Type B pancreatic cell (in vitro differentiated cells): ENCODE measurements around the gene PIK3IP1. TPM values are rescaled to one million over a fixed set of nuclear protein-coding genes. Genes with fewer than 3 reads are reported as not detected.
A peak's percentile ranks its signal among the peaks of the same experiment; 100 is the strongest.

ENCODE experiments used
- DNase-seq: peaks from one replicate; pipeline ENCODE4 v3.0.0; 2021; ENCODE audit warnings: mixed read lengths; ENCODE audit not compliant: unreplicated experiment; ENCODE audit errors: extremely low spot score
- H3K27ac Mint-ChIP-seq: 2 replicates; pipeline ENCODE4 v1.8.0; 2021; ENCODE audit warnings: mild to moderate bottlenecking, mixed read lengths
- H3K27me3 Mint-ChIP-seq: 2 replicates; pipeline ENCODE4 v1.8.0; 2021; ENCODE audit warnings: mixed read lengths
- H3K36me3 Mint-ChIP-seq: 2 replicates; pipeline ENCODE4 v1.8.0; 2021; ENCODE audit warnings: mixed read lengths
- H3K4me1 Mint-ChIP-seq: one replicate; pipeline ENCODE4 v1.8.0; 2021; ENCODE audit warnings: mixed read lengths; ENCODE audit not compliant: unreplicated experiment
- H3K4me3 Mint-ChIP-seq: 2 replicates; pipeline ENCODE4 v1.8.0; 2021; ENCODE audit warnings: mild to moderate bottlenecking, mixed read lengths
- H3K9me3 Mint-ChIP-seq: 2 replicates; pipeline ENCODE4 v1.8.0; 2021; ENCODE audit warnings: mixed read lengths
- CTCF ChIP-seq: fragments of 200-600 bp; sonication (generic); conservative IDR thresholded peaks from 2 replicates; pipeline ENCODE4 v1.5.0; 2021; ENCODE audit warnings: antibody characterized with exemption, mild to moderate bottlenecking
- total RNA-seq: library from RNA; stranded (reverse); gene quantifications from 2 replicates; pipeline ENCODE4 v1.2.1, GENCODE V29; 2021; ENCODE audit warnings: low replicate concordance

The PIK3IP1 gene
- total RNA-seq, 1 donor from 2014 or later = 21.0 TPM

DNA sequence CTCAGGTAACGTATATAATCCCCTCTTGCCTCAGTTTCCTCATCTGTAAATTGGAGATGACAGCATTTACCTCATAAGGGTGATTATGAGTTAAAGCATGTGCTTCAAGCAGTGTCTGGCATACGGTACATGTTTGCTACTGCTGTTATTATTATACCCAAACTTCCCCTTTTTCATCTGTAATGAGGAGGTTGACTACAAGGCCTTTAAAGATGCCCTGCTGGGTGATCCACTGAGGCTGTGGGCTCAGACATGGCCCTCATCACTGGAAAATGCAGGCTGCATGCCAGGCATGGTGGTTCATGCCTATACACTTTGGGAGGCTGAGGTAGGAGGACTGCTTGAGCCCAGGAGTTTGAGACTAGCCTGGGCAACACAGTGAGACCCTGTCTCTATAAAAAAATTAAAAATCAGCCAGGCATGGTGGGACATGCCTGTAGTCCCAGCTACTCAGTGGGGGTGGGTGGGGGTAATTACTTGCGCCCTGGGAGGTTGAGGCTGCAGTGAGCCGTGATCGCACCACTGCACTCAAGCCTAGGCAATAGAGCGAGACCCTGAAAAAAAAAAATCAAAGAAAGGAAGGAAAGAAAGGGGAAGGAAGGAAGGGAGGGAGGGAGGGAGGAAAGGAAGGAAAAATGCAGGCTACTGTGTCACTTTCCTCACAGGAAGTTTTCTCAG lies 4.3 kb downstream of the PIK3IP1 start:
- TF ChIP-seq CTCF = no peak
- no peak overlapping the region for H3K27ac Mint-ChIP-seq
- peaks cover 32% of the 10 kb centered on the region for H3K4me1 Mint-ChIP-seq
- H3K36me3 Mint-ChIP-seq = peaks cover 4% of the 10 kb centered on the region
- no peak overlapping the region for H3K4me3 Mint-ChIP-seq
- H3K9me3 Mint-ChIP-seq = no peaks in the 10 kb centered on the region
- no peak for DNase-seq
- H3K27me3 Mint-ChIP-seq = no peaks in the 10 kb centered on the region

- Mint-ChIP-seq H3K36me3 (peaks cover 4% of the 10 kb centered on the region), H3K9me3 (no peaks in the 10 kb centered on the region), H3K4me1 (peaks cover 22% of the 10 kb centered on the region), H3K4me3 (no peak overlapping the region), H3K27me3 (no peaks in the 10 kb centered on the region), H3K27ac (no peak overlapping the region)
- DNase-seq = no peak
- no peak for TF ChIP-seq CTCF
These were observed 5.7 kb downstream of the PIK3IP1 start for GRCh38 chr22:31286360-31287255.

GRCh38 chr22:31284281-31285155 lies 7.8 kb downstream of the PIK3IP1 start:
- no peaks in the 10 kb centered on the region for H3K9me3 Mint-ChIP-seq
- peaks cover 4% of the 10 kb centered on the region for H3K36me3 Mint-ChIP-seq
- H3K4me1 Mint-ChIP-seq = peaks cover 17% of the 10 kb centered on the region
- TF ChIP-seq CTCF = no peak
- H3K27ac Mint-ChIP-seq = peak overlapping the region; percentile 60
- DNase-seq = no peak
- no peaks in the 10 kb centered on the region for H3K27me3 Mint-ChIP-seq
- no peak overlapping the region for H3K4me3 Mint-ChIP-seq

DNA sequence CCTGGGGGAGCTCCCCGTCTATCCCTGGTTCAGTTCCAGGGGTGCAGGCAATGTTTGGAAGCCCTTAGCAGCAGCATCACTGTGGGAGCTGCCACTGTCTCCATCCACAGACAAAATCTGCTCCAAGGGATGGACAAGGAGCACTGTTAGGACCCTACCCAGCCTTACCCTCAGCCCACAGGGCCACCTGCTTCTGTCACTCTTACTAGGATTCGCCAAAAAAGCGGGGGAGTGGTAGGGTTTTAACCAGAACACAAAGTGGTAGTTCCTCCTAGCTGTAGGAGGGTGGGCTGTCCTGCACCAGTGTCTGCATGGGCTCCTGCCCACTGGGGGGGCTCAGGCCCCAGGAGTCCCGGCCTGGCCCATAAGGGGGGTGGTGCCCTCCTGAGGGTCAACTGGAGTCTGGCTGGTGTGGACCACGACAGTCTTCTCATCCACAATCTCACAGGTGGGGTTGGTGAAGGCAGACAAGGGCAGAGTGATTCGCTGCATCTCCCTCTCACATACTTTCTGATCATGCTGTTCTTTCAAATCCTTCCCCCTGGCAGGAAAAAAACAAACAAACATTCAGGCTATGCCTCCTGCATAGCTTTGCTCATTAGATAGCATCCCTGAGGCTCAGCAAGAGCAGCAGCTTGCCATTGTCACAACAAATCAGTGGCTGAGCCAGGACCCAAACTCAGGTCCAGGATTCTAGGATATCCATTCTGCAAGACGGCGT lies 9.4 kb downstream of the PIK3IP1 start:
- Mint-ChIP-seq H3K27me3 (no peaks in the 10 kb centered on the region), H3K4me1 (peaks cover 17% of the 10 kb centered on the region), H3K36me3 (peaks cover 7% of the 10 kb centered on the region), H3K4me3 (no peak overlapping the region), H3K9me3 (no peaks in the 10 kb centered on the region), H3K27ac (peak overlapping the region; percentile 46)
- TF ChIP-seq CTCF = no peak
- no peak for DNase-seq

- H3K9me3 Mint-ChIP-seq = no peaks in the 10 kb centered on the region
- H3K27ac Mint-ChIP-seq = peak overlapping the region; percentile 62
- no peaks in the 10 kb centered on the region for H3K27me3 Mint-ChIP-seq
- peaks cover 17% of the 10 kb centered on the region for H3K4me1 Mint-ChIP-seq
- TF ChIP-seq CTCF = no peak
- DNase-seq = no peak
- peaks cover 7% of the 10 kb centered on the region for H3K36me3 Mint-ChIP-seq
- no peak overlapping the region for H3K4me3 Mint-ChIP-seq
These were observed 10.6 kb downstream of the PIK3IP1 start for GRCh38 chr22:31281733-31282132.
